ENCODE measurements around the gene MSL1. TPM values are rescaled to one million over a fixed set of nuclear protein-coding genes. Genes with fewer than 3 reads are reported as not detected.

MSL1 gene
- total RNA-seq, 2 donors from 2014 or later = 83.4 to 140 TPM

DNA sequence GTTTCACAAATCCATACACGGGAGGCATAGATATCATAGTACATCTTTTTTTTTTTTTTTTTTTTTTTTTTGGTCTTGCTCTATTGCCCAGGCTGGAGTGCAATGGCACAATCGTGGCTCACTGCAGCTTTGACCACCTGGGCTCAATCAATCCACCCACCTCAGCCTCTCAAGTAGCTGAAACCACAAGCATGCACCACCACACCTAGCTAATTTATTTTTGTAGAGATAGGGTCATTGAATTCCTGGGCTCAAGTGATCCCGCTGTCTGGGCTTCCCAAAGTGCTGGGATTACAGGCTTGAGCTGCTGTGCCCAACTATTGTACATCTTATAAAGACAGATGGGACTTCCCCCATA, 52.0 kb downstream of the MSL1 start:
- Mint-ChIP-seq H3K9me3 (no peaks in the 10 kb centered on the region), H3K36me3 (peaks cover 7 to 17% of the 10 kb centered on the region in 2 donors), H3K27ac (no peak overlapping the region)
- DNase-seq (ENCODE audit: low spot score in 2 of 2) (no peak), ATAC-seq (no peak)

DNA sequence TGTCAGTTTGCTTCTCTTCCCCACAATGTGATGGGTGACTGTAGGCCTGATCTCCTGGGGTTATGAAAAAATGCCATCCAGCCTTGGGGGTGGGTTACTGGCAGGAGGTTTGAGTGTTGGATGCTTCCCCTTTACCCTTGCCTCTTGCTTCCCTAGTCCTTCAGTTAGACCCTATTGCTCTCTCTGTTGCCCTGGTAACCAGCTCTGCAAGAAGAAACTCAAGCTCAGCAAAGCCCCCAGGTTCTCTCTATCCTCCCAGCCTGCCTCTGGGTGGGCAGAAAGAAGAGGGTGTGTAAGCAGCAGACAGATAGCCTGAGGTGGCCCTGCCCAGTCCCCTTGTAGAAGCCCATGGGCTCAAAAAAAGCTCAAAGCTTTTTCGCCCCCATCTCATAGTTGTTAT, 52.7 kb downstream of the MSL1 start:
- Mint-ChIP-seq H3K9me3 (no peaks in the 10 kb centered on the region), H3K36me3 (peaks cover 7 to 13% of the 10 kb centered on the region in 2 donors), H3K27ac (no peak overlapping the region)
- no peak for DNase-seq (ENCODE audit: low spot score in 2 of 2)
- no peak for ATAC-seq

DNA sequence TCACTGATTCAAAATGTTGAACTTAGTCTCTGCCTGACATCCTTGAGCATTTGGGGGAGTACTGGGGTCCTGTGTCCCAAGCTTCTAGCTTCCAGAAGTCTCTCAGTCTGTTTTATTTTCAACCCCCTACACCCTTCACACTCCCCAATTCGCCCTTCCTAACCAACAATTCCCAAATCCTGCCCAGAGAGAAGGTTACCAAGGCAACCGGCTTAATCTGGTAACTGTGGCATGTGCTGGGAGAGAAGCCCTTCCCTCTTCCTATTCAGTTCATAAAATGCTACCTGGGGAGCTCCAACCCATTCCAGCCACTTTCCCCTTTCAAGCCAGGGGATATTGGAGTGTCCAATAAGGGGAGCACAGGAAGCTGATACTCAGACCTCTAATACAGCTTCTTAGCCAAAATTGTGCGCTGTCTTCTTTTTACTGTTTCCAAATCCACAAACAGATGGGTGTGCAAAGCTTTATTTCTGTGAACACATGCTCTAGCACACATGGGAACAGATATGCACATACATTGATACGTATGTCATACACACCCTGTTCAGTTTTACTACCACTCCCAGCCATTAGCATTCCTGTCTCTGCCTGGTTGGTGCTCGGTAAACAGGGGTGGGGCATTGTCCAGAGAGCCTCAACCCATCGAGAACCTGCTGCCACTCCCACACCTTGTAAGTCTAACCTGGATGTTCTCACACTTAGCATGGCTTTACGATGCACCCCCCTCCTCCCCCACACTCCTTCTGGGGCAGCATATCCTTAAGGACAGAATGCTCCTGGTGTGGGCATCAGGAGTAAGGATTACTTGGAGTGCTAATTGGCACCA, 54.4 kb downstream of the MSL1 start:
- no peak for ATAC-seq

DNA sequence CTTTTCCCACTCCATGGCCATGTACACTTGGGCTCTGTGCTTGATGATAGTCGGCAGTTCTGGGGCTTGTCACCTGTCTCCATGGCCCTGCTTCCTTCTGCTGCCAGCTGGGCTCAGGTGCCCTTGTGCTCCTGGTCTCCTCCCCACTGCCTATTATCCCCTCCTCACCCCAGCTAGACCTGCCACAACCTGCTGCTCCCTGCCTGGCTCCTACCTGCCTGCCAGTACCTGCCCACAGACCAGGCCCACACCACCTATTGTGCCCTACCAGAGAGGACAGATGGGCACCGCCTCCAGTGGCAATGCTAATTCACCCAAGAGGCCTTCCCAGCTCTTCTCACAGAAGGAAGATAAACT, 55.0 kb downstream of the MSL1 start:
- DNase-seq (ENCODE audit: low spot score in 2 of 2) = no peak
- Mint-ChIP-seq H3K36me3 (peaks cover 7 to 13% of the 10 kb centered on the region in 2 donors), H3K27ac (no peak overlapping the region), H3K9me3 (no peaks in the 10 kb centered on the region)
- peak in 1 of 2 donors; percentile 12 for ATAC-seq

More for the DNA sequence above, 54.4 kb downstream of the MSL1 start:
- Mint-ChIP-seq H3K36me3 (peaks cover 7 to 13% of the 10 kb centered on the region in 2 donors), H3K9me3 (no peaks in the 10 kb centered on the region), H3K27ac (no peak overlapping the region)
- no peak for DNase-seq (ENCODE audit: low spot score in 2 of 2)

- peak within 1 kb of the TSS in 1 of 2 donors; percentile 13 for H3K27ac Mint-ChIP-seq
- no peaks in the 10 kb centered on the region for H3K9me3 Mint-ChIP-seq
- peaks cover 7 to 13% of the 10 kb centered on the region in 2 donors for H3K36me3 Mint-ChIP-seq
- ATAC-seq (peak; percentile 86 to 97), DNase-seq (ENCODE audit: low spot score in 2 of 2) (peak; percentile 63 to 80)
Observed at GRCh38 chr17:40177275-40177874, 55.6 kb downstream of the MSL1 start, which contains the start of gene RAPGEFL1. TSS of gene RAPGEFL1 (plus strand) at chr17:40177470. CDS start at chr17:40177862, 392 bp downstream.

DNA sequence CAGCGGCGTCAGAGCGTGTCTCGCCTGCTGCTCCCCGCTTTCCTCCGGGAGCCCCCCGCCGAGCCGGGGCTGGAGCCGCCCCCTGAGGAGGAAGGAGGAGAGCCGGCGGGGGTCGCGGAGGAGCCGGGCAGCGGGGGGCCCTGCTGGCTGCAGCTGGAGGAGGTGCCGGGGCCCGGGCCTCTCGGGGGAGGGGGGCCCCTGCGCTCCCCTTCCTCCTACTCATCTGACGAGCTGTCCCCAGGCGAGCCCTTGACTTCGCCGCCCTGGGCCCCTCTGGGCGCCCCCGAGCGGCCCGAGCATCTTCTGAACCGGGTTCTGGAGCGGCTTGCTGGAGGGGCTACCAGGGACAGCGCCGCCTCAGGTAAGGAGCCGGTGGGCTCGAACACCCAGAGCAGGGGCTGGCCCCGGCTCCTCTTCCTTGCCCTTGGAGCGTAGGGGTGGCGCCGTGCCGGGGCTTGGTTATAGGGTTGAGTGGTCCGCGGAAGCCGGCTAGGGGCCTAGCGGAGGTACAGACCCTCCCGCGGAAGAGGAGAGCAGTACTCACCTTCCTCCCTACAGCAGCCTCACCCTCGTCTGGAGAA, 56.3 kb downstream of the MSL1 start:
- DNase-seq (ENCODE audit: low spot score in 2 of 2) (no peak), ATAC-seq (no peak)
- Mint-ChIP-seq H3K36me3 (peaks cover 7 to 12% of the 10 kb centered on the region in 2 donors), H3K27ac (peak overlapping the region in 1 of 2 donors; percentile 60), H3K9me3 (no peaks in the 10 kb centered on the region)

DNA sequence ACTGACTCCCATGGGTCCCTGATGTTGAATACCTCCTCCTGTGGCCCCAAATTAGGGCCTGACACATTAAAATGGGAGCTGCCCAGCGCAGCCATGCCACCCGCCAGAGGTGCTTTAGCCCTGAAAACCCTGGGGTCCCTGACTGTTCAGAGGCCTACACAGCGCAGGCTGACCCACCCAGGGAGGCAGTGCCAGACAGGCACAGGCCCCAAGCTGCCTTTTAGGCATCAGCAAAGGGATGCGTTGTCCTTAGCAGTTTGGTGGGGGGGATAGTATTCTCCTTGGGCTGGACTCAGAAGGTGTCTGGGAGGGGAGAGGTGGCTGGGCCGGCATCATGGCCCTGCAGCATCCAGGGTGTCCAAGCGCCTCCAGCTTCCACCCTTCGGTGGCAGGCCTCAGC, 56.9 kb downstream of the MSL1 start:
- H3K27ac Mint-ChIP-seq = peak overlapping the region in 1 of 2 donors; percentile 60
- no peaks in the 10 kb centered on the region for H3K9me3 Mint-ChIP-seq
- DNase-seq (ENCODE audit: low spot score in 2 of 2) (no peak), ATAC-seq (no peak)
- peaks cover 7% of the 10 kb centered on the region in 2 donors for H3K36me3 Mint-ChIP-seq

GRCh38 chr17:40179923-40180659, 58.3 kb downstream of the MSL1 start:
- no peaks in the 10 kb centered on the region for H3K9me3 Mint-ChIP-seq
- no peak for ATAC-seq
- peak overlapping the region in 1 of 2 donors; percentile 53 for H3K27ac Mint-ChIP-seq
- H3K36me3 Mint-ChIP-seq = peaks cover 7% of the 10 kb centered on the region in 2 donors
- no peak for DNase-seq (ENCODE audit: low spot score in 2 of 2)

GRCh38 chr17:40180694-40181093, 58.9 kb downstream of the MSL1 start:
- DNase-seq (ENCODE audit: low spot score in 2 of 2) (no peak), ATAC-seq (no peak)
- H3K9me3 Mint-ChIP-seq = no peaks in the 10 kb centered on the region
- H3K36me3 Mint-ChIP-seq = peaks cover 6 to 7% of the 10 kb centered on the region in 2 donors
- H3K27ac Mint-ChIP-seq = peak overlapping the region in 1 of 2 donors; percentile 53

DNA sequence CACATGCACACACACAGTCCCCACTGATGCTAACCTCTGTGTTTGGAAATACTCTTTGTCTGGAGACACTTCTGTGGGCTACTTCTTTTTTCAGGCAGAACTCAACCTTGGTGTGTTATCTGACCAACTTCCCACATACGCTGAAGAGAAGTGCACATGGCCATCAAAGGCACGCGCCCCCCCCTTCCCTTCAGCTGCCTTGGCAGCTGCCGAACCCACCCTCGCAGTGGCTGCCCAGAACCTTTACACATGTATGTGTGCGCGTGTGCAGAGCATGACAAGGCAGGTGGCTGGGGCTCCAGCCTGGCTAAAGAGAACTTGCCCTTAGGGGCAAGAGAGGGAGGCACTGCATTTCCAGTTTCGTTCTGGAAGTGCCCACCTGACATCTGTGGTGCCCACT, 59.4 kb downstream of the MSL1 start:
- Mint-ChIP-seq H3K9me3 (no peaks in the 10 kb centered on the region), H3K36me3 (peaks cover under 1 to 1% of the 10 kb centered on the region in 2 donors), H3K27ac (no peak overlapping the region)
- DNase-seq (ENCODE audit: low spot score in 2 of 2) (no peak), ATAC-seq (no peak)

DNA sequence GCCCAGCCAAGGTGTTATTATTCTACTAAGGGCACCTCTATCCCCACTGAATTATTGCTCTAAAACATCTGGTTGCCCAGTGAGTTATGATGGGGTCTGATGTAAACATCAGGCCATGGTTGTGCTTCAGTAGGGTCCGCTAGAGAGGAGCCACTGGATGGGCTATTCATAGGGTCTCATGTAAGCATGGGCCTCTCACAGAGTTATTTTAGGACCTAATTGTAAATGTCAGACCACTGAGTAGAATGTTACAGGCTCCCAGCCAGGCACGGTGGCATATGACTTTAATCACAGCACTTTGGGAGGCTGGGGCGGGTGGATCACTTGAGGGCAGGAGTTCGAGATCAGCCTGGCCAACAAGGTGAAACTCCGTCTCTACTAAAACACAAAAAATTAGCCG, 60.8 kb downstream of the MSL1 start:
- Mint-ChIP-seq H3K27ac (no peak overlapping the region), H3K36me3 (no peaks in the 10 kb centered on the region), H3K9me3 (no peaks in the 10 kb centered on the region)
- DNase-seq (ENCODE audit: low spot score in 2 of 2) = no peak
- no peak for ATAC-seq

Other genes starting within 250 kb of the MSL1 start
- gene GSDMB, start 203.3 kb upstream of the MSL1 start, total RNA-seq = 10 to 100 TPM; 33.2 to 49.8 TPM
- gene ORMDL3, start 194.4 kb upstream of the MSL1 start, total RNA-seq = 10 to 100 TPM; 52.6 to 76.6 TPM
- not detected for gene LRRC3C, start 194.2 kb upstream of the MSL1 start, total RNA-seq
- gene GSDMA, start 159.0 kb upstream of the MSL1 start, total RNA-seq = 1 to 10 TPM in 1 of 2 donors, under 1 TPM in 1; 0.50 to 1.1 TPM
- 100 to 1,000 TPM in 1 of 2 donors, 10 to 100 TPM in 1; 89.7 to 136 TPM for gene PSMD3, start 141.2 kb upstream of the MSL1 start, total RNA-seq
- gene CSF3, start 106.5 kb upstream of the MSL1 start, total RNA-seq = not detected
- gene MED24, start 67.6 kb upstream of the MSL1 start, total RNA-seq = 100 to 1,000 TPM; 106 to 133 TPM
- 10 to 100 TPM; 14.5 to 19.3 TPM for gene THRA, start 59.0 kb upstream of the MSL1 start, total RNA-seq
- 10 to 100 TPM in 1 of 2 donors, 1 to 10 TPM in 1; 4.8 to 26.7 TPM for gene NR1D1, start 21.4 kb upstream of the MSL1 start, total RNA-seq
- gene CASC3, start 18.6 kb downstream of the MSL1 start, total RNA-seq = 100 to 1,000 TPM; 104 to 212 TPM
- 1 to 10 TPM; 5.3 to 7.1 TPM for gene RAPGEFL1, start 55.5 kb downstream of the MSL1 start, total RNA-seq
- gene WIPF2, start 97.3 kb downstream of the MSL1 start, total RNA-seq = 10 to 100 TPM; 25.7 to 26.4 TPM
- 10 to 100 TPM; 81.8 to 86.7 TPM for gene CDC6, start 165.9 kb downstream of the MSL1 start, total RNA-seq
- 10 to 100 TPM; 21.0 to 23.0 TPM for gene RARA, start 187.2 kb downstream of the MSL1 start, total RNA-seq
- not detected for gene GJD3, start 242.8 kb downstream of the MSL1 start, total RNA-seq